Right lobe of liver (tissue), 6 donors: Measurements from ENCODE around the gene LRRC45. TPM values are rescaled to one million over a fixed set of nuclear protein-coding genes. Genes with fewer than 3 reads are reported as not detected.

Experiments
- ATAC-seq, 4 donors: fragments of 200-7000 bp; cut with Tn5 transposase; one replicate each; pipeline ENCODE4 v1.9.1; 2020; ENCODE audit warnings: mild to moderate bottlenecking in 4 of 4, moderate library complexity in 4 of 4
- DNase-seq, 3 donors: peaks; one replicate each; pipeline ENCODE4 v3.0.0-alpha.2; 2020
- H3K27ac ChIP-seq, 3 donors: fragments of 200-600 bp; one replicate each; pipeline ENCODE4 v1.8.0; 2022
- H3K27me3 ChIP-seq, 2 donors: fragments of 200-600 bp; one replicate each; pipeline ENCODE4 v1.8.0; 2022
- H3K36me3 ChIP-seq, 4 donors: fragments of 200-600 bp; sonication (generic) in 1 of 4; one replicate each; pipeline versions ENCODE4 v1.5.1 to v1.8.0; 2017 to 2022; ENCODE audit warnings: control low read depth in 1 of 4
- H3K4me1 ChIP-seq, 4 donors: fragments of 200-600 bp; sonication (generic) in 1 of 4; one replicate each; pipeline versions ENCODE4 v1.5.1 to v1.8.0; 2017 to 2022; ENCODE audit warnings: control low read depth in 1 of 4
- H3K4me3 ChIP-seq, 3 donors: fragments of 200-600 bp; one replicate each; pipeline ENCODE4 v1.8.0; 2022
- H3K9me3 ChIP-seq, 4 donors: fragments of 200-600 bp; sonication (generic) in 1 of 4; one replicate each; pipeline versions ENCODE4 v1.5.1 to v1.8.0; 2017 to 2022; ENCODE audit warnings: control low read depth in 1 of 4
- CTCF ChIP-seq, 4 donors: fragments of 200-600 bp in 3 of 4; fragments of 450-650 bp in 1 of 4; IDR thresholded peaks; one replicate each; pipeline versions ENCODE4 v1.5.1 to v1.8.0; 2016 to 2022; ENCODE audit warnings: antibody characterized with exemption in 4 of 4, mild to moderate bottlenecking in 2 of 4
- POLR2A ChIP-seq: fragments of 450-650 bp; IDR thresholded peaks from one replicate; pipeline ENCODE4 v1.6.1; 2017; ENCODE audit warnings: antibody characterized with exemption, mild to moderate bottlenecking
- WGBS: methylation state at CpG from one replicate; pipeline ENCODE4 v1.1.6; 2018; ENCODE audit warnings: low coverage, low lambda C conversion rate; ENCODE audit not compliant: insufficient coverage; ENCODE audit errors: missing lambda C conversion rate; 5-methylcytosine and 5-hydroxymethylcytosine counted together
- intact Hi-C, 2 donors: fragments of 100-400 bp; cut with DNase I; formaldehyde crosslinking; loops; one replicate each; pipeline versions ENCODE4 v1.11.2 to v1.14.1; 2022
- total RNA-seq, 6 experiments: library from RNA; depleted of rRNA in 2 of 6; stranded (reverse); fragments of >200 nt in 2 of 6; fragmentation: NEBNext Ultra II Directional in 3 of 6; extraction: Animal tissue kit (Norgen Biotek cat#: 25700) in 3 of 6; gene quantifications; one replicate each; pipeline versions ENCODE4 v1.1.0 to v1.2.4, GENCODE V29; 2016 to 2023
- donor health status: DM: no; HTN: yes; CAD: no.
- donor health status: DM: no; HTN: no; CAD: no.
- donor health status: DM: no; HTN: no; CAD: no.
- donor health status: DM: no; HTN: yes; CAD: no.
- donor health status: DM: no; HTN: yes; CAD: no.

The LRRC45 gene
- total RNA-seq, 6 experiments from 2014 or later = 4.9 to 15.6 (median 11.9) TPM

DNA sequence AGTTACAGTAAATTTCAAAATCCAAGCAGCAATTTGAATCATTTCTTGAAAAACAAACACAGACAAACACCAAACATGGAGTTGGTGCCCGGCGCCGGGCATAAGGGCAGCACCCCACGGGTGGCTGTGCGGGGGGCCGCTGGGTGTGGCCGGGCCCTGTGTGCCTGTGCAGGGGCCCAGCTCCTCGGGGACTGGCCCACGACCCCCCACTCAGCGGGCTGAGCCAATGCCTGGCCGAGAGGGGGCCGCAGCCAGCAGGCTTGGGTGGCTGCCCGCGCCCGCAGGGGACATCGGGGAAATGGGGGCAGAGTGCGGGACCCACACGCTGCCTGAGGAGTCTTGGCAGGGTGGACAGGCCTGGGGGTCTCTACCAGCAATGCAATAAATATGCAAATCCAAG is 55.3 kb downstream of the LRRC45 start:
- Histone ChIP-seq H3K9me3 (no peaks in the 10 kb centered on the region), H3K36me3 (peaks cover 2 to 56% (median 22%) of the 10 kb centered on the region in 4 donors), H3K27ac (no peak overlapping the region), H3K4me1 (no peaks in the 10 kb centered on the region), H3K27me3 (no peaks in the 10 kb centered on the region), H3K4me3 (no peak overlapping the region)
- 54% methylated on average over 5 of the region's 18 CpGs for WGBS
- no peak for TF ChIP-seq POLR2A
- no peak for TF ChIP-seq CTCF (IDR thresholded peaks at IDR 0.05)
- DNase-seq (no peak), ATAC-seq (no peak)
- intact Hi-C loops = no loop called here

- Histone ChIP-seq H3K27me3 (no peaks in the 10 kb centered on the region), H3K9me3 (no peaks in the 10 kb centered on the region), H3K4me3 (no peak overlapping the region), H3K27ac (no peak overlapping the region), H3K4me1 (no peaks in the 10 kb centered on the region), H3K36me3 (peaks cover 4 to 63% (median 29%) of the 10 kb centered on the region in 4 donors)
- ATAC-seq = peak in 1 of 4 donors; percentile 1
- WGBS = 65% methylated on average over 8 of the region's 47 CpGs
- intact Hi-C loops = no loop called here
- no peak for DNase-seq
- TF ChIP-seq POLR2A = no peak
- TF ChIP-seq CTCF (IDR thresholded peaks at IDR 0.05) = no peak
Observed at GRCh38 chr17:82079001-82079677, 56.0 kb downstream of the LRRC45 start.

DNA sequence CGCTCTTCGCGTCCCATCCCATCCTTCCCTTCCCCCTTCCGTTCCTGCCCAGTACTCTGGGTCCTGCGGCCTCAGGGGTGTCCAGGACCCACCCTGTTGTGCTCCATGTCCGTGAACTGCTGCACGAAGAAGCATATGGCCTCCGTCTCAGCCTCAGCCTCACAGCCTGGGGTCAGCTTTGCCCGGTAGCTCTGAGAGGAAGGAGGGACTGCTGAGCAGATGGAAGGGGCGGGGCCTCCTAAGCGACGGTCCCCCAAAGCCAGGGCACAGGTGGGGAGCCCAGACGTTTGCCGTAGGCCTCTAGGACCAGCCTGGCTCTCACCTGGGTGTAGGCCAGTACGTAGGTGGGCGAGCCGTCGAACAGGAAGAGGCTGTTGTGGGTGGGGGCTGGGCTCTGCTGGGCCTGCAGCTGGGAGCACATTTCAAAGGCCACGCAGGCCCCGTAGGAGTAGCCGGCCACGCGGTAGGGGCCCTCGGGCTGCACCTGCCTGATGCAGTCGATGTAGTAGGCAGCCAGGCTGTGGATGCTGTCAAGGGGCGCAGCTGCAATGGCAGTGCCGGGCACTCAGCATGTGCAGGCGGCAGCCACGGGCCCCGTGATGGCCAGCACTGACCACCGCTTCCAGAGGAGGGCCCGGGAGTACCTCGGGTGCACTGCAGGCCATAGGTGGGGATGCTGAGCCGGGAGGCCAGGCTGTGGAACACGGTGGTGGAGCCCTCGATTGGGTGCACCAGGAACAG is 57.1 kb downstream of the LRRC45 start:
- intact Hi-C loops = loop anchor here in 1 of 2 donors (10.0 kb wide), 1 partner anchor 45 kb away; the partner anchor contains the start of genes DCXR and RAC3
- no peak for ATAC-seq

More for the DNA sequence above, 57.1 kb downstream of the LRRC45 start:
- H3K36me3 ChIP-seq = peaks cover 8 to 74% (median 35%) of the 10 kb centered on the region in 4 donors
- TF ChIP-seq POLR2A (no peak), CTCF (IDR thresholded peaks at IDR 0.05) (no peak)
- no peaks in the 10 kb centered on the region for H3K9me3 ChIP-seq
- H3K27me3 ChIP-seq = no peaks in the 10 kb centered on the region
- no peak for DNase-seq
- no peak overlapping the region for H3K27ac ChIP-seq
- no peaks in the 10 kb centered on the region for H3K4me1 ChIP-seq
- 86% methylated on average over 6 of the region's 36 CpGs for WGBS
- H3K4me3 ChIP-seq = no peak overlapping the region

Other genes starting within 250 kb of the LRRC45 start
- 100 to 1,000 TPM in 2 of 6 experiments, 10 to 100 TPM in 4; 39.5 to 146 (median 68.5) TPM for gene GCGR, start 219.2 kb upstream of the LRRC45 start, total RNA-seq
- gene MCRIP1, start 190.0 kb upstream of the LRRC45 start, total RNA-seq = 10 to 100 TPM; 19.0 to 32.6 (median 25.7) TPM
- gene PPP1R27, start 188.3 kb upstream of the LRRC45 start, total RNA-seq = under 1 TPM in 3 of 6 experiments, not detected in 3; 0.27 to 0.62 (median 0.40) TPM
- gene P4HB, start 162.8 kb upstream of the LRRC45 start, total RNA-seq = 1,000 to 10,000 TPM in 5 of 6 experiments, 100 to 1,000 TPM in 1; 856 to 5,039 (median 1,455) TPM
- 100 to 1,000 TPM in 5 of 6 experiments, 10 to 100 TPM in 1; 92.4 to 162 (median 137) TPM for gene ARHGDIA, start 152.0 kb upstream of the LRRC45 start, total RNA-seq
- gene ALYREF, start 131.7 kb upstream of the LRRC45 start, total RNA-seq = 10 to 100 TPM; 11.6 to 20.3 (median 18.8) TPM
- 100 to 1,000 TPM in 1 of 6 experiments, 10 to 100 TPM in 5; 54.3 to 101 (median 73.3) TPM for gene ANAPC11, start 131.6 kb upstream of the LRRC45 start, total RNA-seq
- gene NPB, start 121.1 kb upstream of the LRRC45 start, total RNA-seq = 1 to 10 TPM in 2 of 6 experiments, under 1 TPM in 2, not detected in 2; 0.12 to 1.5 (median 0.87) TPM
- gene PCYT2, start 111.9 kb upstream of the LRRC45 start, total RNA-seq = 100 to 1,000 TPM in 1 of 6 experiments, 10 to 100 TPM in 5; 63.5 to 103 (median 89.3) TPM
- 10 to 100 TPM in 4 of 6 experiments, 1 to 10 TPM in 2; 7.4 to 15.0 (median 12.2) TPM for gene SIRT7, start 105.1 kb upstream of the LRRC45 start, total RNA-seq
- gene MAFG, start 95.6 kb upstream of the LRRC45 start, total RNA-seq = 10 to 100 TPM in 2 of 6 experiments, 1 to 10 TPM in 4; 7.4 to 12.9 (median 9.2) TPM
- 10 to 100 TPM in 1 of 6 experiments, 1 to 10 TPM in 5; 3.2 to 10.6 (median 5.1) TPM for gene PYCR1, start 86.0 kb upstream of the LRRC45 start, total RNA-seq
- not detected for gene MYADML2, start 76.1 kb upstream of the LRRC45 start, total RNA-seq
- gene NOTUM, start 62.1 kb upstream of the LRRC45 start, total RNA-seq = 1 to 10 TPM; 1.2 to 7.6 (median 3.0) TPM
- 10 to 100 TPM; 24.4 to 55.6 (median 32.9) TPM for gene ASPSCR1, start 45.7 kb upstream of the LRRC45 start, total RNA-seq
- 10 to 100 TPM; 27.3 to 81.1 (median 47.8) TPM for gene CENPX, start 427 bp upstream of the LRRC45 start, total RNA-seq
- 1 to 10 TPM; 3.4 to 9.0 (median 5.4) TPM for gene RAC3, start 8.4 kb downstream of the LRRC45 start, total RNA-seq
- 1,000 to 10,000 TPM in 2 of 6 experiments, 100 to 1,000 TPM in 4; 389 to 1,607 (median 735) TPM for gene DCXR, start 14.4 kb downstream of the LRRC45 start, total RNA-seq
- gene RFNG, start 28.5 kb downstream of the LRRC45 start, total RNA-seq = 10 to 100 TPM; 29.9 to 53.3 (median 43.7) TPM
- gene GPS1, start 28.6 kb downstream of the LRRC45 start, total RNA-seq = 10 to 100 TPM; 46.5 to 93.5 (median 62.1) TPM
- 100 to 1,000 TPM in 2 of 6 experiments, 10 to 100 TPM in 4; 61.8 to 115 (median 89.9) TPM for gene DUS1L, start 42.5 kb downstream of the LRRC45 start, total RNA-seq
- gene FASN, start 74.9 kb downstream of the LRRC45 start, total RNA-seq = 100 to 1,000 TPM in 4 of 6 experiments, 10 to 100 TPM in 2; 76.5 to 290 (median 217) TPM
- gene CCDC57, start 189.5 kb downstream of the LRRC45 start, total RNA-seq = 10 to 100 TPM; 10.1 to 37.4 (median 17.2) TPM
- 10 to 100 TPM in 2 of 6 experiments, 1 to 10 TPM in 4; 4.1 to 34.0 (median 7.3) TPM for gene SLC16A3, start 205.7 kb downstream of the LRRC45 start, total RNA-seq